Stimulated activated CD8-positive, alpha-beta memory T cell treated with anti-CD3 and anti-CD28 coated beads, Interleukin-4, amount 100 ng/mL, for 48 hours (primary cell): Measurements from ENCODE around the gene ULBP3.
"Not testable (repeated sequence)": the region's sequence is repeated elsewhere in the genome, so short reads cannot be mapped to it uniquely, and the experiment has no call there.

Source experiments
- DNase-seq: peaks from one replicate; pipeline ENCODE4 v3.0.0-alpha.2; 2020

The ULBP3 gene

GRCh38 chr6:150013785-150014622 is 54.9 kb downstream of the ULBP3 start:
- not testable (repeated sequence) for DNase-seq

GRCh38 chr6:150012846-150013784 is 55.8 kb downstream of the ULBP3 start:
- DNase-seq: not testable (repeated sequence)
